Mammary epithelial cell (primary cell): ENCODE results near the gene CMTM3.

Experiments used
- EZH2 ChIP-seq: IDR thresholded peaks from 2 replicates; pipeline ENCODE4 v1.6.1; 2012; ENCODE audit warnings: low read length, inconsistent platforms, borderline replicate concordance
- TF ChIP-seq, protein P1 (sequence below), 2 donors: IDR thresholded peaks in 1 of 2; conservative IDR thresholded peaks in 1 of 2; 2 replicates each; pipeline ENCODE4 v1.5.1; 2011 to 2012; ENCODE audit warnings: inconsistent platforms in 2 of 2, low read length in 2 of 2, mild to moderate bottlenecking in 2 of 2, control low read depth in 1 of 2, low read depth in 1 of 2; ENCODE audit not compliant: insufficient read depth in 1 of 2; ENCODE audit errors: extremely low read depth in 1 of 2

- no peak for TF ChIP-seq EZH2
- TF ChIP-seq, protein P1, sequence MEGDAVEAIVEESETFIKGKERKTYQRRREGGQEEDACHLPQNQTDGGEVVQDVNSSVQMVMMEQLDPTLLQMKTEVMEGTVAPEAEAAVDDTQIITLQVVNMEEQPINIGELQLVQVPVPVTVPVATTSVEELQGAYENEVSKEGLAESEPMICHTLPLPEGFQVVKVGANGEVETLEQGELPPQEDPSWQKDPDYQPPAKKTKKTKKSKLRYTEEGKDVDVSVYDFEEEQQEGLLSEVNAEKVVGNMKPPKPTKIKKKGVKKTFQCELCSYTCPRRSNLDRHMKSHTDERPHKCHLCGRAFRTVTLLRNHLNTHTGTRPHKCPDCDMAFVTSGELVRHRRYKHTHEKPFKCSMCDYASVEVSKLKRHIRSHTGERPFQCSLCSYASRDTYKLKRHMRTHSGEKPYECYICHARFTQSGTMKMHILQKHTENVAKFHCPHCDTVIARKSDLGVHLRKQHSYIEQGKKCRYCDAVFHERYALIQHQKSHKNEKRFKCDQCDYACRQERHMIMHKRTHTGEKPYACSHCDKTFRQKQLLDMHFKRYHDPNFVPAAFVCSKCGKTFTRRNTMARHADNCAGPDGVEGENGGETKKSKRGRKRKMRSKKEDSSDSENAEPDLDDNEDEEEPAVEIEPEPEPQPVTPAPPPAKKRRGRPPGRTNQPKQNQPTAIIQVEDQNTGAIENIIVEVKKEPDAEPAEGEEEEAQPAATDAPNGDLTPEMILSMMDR (conservative IDR thresholded peaks at IDR 0.05 in 1 of 2, IDR thresholded peaks at IDR 0.05 in 1 of 2; ENCODE audit: extremely low read depth in 1 of 2, insufficient read depth in 1 of 2, low read depth in 1 of 2, low read length in 2 of 2), result no peak
Observed at GRCh38 chr16:66574531-66574930, 30.0 kb upstream of the CMTM3 start.
